Activated CD4-positive, CD25-positive, alpha-beta regulatory T cell (primary cell): Measurements from ENCODE around the gene FRAS1.
"Not testable (repeated sequence)": the region's sequence is repeated elsewhere in the genome, so short reads cannot be mapped to it uniquely, and the experiment has no call there.

Source experiments
- DNase-seq, 4 experiments: peaks; one replicate each; lab custom pipeline; 2025; lab: John Stamatoyannopoulos, UW

FRAS1 gene

DNA sequence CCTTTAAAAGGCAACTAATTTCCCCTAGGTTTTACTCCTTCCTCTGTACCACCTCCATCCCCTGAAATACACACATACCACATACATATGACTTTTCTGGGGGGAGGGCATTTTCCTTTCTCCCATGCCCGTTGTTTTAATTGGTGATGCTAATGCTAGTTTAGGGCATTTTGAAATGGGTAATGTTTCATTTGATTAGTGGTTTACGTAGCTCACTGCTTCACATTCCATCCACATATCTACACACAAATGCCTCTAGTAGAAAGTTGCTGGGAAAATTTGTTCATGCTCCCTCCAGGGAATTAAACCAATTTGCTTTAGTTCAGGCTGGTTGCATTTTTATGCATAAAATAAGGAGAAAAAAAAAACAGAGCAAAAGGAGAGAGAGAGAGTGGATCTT is 231.2 kb downstream of the FRAS1 start:
- DNase-seq = no peak

GRCh38 chr4:78291277-78291676 is 234.2 kb downstream of the FRAS1 start:
- DNase-seq = no peak

DNA sequence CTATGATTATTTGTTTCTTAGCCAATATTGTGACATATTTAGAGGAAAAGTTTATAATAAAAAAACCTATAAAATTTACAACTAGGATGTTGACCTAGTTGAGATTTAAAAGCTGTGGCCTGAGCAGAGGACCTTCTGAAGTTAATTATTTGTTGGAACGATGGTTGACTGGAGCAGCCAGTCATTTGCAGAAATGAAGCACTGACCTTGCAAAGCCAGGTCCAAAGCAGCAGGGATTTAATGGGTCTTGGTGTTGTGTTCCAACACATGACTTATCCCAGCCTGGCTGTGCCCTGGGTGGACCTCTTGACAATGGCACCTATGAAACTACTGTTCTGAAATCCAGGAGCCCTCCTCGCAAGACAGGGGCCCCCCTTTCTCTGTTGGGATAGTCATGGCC is 235.2 kb downstream of the FRAS1 start:
- no peak for DNase-seq

- no peak for DNase-seq
Measured at GRCh38 chr4:78292856-78293255, 235.7 kb downstream of the FRAS1 start.

DNA sequence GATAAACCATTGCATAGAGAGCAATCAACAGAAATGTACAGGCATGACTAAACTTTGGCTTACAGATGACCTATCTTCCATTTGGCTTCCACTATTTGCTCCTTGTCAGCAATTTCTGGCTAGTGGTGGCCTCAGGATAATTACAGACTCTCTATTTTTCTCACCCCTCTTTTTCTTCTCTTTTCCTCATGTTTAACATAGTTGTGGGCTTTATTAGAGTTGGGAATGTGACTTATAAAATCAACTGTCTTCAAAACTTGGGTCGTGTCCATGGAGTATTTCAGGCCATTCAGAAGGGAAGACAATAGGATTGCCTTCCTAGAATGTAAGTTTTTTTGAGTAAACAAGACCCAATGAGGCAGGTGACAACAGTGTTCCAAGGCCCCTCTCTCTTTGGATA is 236.2 kb downstream of the FRAS1 start:
- no peak for DNase-seq

- no peak for DNase-seq
Measured at GRCh38 chr4:78293821-78294301, 236.7 kb downstream of the FRAS1 start.

DNA sequence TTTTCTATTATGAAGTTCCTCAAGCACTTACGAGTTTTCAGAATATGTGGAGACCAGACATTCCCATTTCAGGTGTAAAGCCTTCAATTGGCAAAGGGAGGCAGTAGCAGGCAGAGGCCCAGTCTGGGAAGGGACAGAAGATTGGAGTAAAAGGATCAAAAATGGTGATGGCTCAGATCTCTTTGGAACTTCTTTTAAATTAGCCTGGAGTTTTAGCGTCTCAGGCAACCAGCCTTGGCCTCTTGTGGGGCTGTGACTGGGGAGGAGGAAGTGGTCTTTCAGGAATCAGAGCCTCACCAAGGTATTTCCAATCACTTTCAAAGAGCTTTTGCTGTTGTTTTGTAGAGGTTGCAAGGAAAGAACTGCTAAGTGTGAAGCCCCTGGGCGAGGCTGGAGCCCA is 239.1 kb downstream of the FRAS1 start:
- no peak for DNase-seq

GRCh38 chr4:78297116-78297800 is 240.1 kb downstream of the FRAS1 start:
- DNase-seq = no peak

- no peak for DNase-seq
Measured at GRCh38 chr4:78298618-78299017, 241.5 kb downstream of the FRAS1 start.

GRCh38 chr4:78299565-78299972 is 242.4 kb downstream of the FRAS1 start:
- no peak for DNase-seq

- not testable (repeated sequence) for DNase-seq
Measured at GRCh38 chr4:78307263-78307662, 250.1 kb downstream of the FRAS1 start.

GRCh38 chr4:78308517-78308916 is 251.4 kb downstream of the FRAS1 start:
- no peak for DNase-seq

DNA sequence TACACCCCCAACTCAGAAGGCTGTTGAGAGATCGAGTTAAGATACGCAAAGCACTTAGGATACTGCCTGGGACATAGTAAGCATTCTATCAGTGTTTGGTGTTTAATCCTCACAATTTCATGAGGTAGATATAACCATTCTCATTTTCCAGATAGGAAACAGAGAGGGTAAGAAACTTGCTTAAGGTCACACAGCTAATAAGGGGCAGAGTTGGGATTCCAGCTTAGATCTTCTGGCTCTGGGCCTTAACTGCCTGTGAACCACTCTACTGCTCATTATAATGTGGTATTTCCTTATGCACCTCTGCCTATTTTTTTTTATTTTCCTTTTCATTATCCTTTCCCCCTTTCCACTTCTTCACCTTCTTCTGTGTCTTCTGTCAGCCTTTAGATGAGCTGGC is 252.2 kb downstream of the FRAS1 start:
- DNase-seq = no peak

DNA sequence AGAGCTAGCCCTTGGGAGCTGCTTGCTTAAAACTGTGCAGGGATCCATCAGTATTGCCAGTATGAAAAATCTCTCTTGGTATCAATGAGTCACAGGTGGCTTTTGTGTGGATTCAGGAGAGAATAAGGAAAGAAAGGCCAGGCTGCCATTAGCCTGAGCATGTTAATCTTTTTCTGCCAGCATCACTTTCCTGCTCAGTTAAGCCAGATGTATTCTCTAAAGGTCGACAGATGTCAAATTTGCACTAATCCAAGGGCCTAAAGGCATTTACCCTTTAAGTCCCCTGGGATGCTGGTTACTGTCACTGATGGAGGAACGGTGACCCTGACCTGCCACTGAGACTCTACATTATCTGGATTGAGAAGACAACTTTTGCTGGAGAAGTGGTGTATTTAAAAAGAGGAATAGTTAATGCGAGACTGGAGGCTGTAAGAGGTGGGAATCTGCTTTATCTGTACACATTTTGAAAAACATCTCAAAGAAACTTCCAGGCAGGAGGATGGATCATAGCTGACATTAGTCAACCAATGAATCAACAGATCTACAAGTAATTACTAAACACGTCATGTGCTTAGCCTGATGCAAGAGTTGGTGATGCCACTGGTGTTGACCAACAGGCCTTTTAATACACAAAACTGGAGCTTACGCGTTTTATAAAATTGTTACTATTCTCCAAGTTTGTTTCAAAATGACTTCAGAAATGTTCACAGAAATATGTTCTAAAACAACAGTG is 253.1 kb downstream of the FRAS1 start:
- DNase-seq = no peak

- DNase-seq = no peak
Measured at GRCh38 chr4:78310740-78311115, 253.6 kb downstream of the FRAS1 start.

DNA sequence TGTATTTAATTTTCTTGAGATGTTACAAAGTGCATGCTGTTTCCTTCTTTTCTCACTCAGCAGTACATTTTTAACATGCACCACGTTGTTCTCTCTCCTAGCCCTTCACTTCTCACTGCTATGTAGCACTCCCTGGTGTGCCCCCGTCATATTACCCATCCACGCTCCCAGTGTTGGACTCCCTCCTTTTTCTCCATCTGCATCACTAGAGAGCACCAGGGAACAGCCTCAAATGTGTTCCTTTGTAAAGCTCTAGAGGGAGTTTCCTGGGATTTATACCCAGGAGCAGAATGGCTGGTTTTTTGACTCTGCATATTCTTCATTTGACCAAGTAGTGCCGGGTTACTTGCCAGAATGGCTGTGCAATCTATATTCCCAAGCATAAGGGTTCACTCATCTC is 254.2 kb downstream of the FRAS1 start:
- no peak for DNase-seq

DNA sequence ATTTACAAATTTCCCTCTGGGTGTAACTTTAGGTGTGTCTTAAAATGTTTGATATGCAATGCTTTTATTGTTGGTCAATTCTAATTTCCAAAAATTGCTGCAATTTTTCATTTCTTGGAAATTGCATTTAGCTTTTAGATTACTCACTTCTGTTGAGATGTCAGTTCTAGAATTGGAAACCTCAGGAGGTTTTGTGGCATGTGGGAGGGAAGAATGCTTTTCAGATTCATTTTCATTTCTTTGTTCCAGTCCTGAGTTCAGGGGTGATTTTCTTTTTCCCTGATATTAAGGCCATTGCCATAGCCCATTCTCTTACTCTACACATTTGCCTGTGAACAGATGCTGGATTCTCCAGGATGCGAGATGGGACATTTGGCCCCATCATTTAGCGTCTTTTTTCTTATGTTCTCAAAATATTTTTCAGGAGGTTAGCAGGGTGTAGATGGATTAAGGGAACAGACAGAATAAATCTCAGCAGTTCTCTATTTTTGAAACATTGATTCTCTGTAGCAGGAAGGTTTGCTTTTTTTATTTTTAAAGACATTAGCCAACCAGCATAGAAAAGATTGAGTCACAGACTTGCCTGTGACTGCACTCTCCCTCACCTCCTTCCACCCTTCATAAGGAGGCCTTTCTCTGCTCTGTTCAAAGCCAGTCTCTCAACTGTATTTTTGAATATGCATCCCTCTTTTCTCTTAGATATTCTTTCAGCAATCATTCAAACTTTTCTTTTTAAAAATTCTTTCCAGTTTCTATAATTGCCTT is 256.0 kb downstream of the FRAS1 start:
- DNase-seq = no peak

DNA sequence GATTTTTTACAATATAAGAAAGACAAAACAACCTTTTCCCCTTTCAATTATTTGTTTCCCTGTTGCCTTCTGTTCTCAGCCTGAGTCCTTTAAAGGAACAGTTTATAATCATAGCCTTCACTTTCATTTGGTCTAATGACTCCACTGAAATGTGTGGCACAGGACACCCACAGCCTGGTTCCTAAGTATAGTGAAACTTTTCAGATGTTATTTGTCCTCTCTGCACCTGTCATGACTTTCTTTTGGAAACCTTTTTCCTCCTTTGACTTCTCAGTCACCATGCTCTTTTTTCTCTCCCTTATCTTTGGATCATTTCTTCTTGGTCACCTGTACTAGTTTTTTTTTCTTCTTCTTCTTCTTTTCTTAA is 256.6 kb downstream of the FRAS1 start:
- DNase-seq = no peak

DNA sequence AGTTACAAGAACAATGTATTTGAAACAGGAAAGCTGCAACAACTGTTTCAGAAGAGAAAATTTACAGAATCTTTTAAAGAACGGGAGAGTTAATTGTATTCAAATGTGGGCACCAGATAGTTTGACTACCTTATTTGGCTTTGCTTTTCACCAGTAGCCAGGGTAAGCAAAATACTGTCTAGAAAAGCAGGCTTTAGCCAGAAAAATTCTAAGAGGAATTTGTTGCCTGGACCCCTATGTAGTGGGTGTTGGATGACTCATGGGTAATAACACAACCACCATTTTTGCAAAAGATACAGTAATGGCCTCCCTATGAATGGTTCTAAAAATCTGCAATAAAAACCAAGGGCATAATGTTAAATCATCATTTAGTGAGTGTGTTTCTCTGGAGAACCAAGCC is 261.0 kb downstream of the FRAS1 start:
- DNase-seq = no peak

DNA sequence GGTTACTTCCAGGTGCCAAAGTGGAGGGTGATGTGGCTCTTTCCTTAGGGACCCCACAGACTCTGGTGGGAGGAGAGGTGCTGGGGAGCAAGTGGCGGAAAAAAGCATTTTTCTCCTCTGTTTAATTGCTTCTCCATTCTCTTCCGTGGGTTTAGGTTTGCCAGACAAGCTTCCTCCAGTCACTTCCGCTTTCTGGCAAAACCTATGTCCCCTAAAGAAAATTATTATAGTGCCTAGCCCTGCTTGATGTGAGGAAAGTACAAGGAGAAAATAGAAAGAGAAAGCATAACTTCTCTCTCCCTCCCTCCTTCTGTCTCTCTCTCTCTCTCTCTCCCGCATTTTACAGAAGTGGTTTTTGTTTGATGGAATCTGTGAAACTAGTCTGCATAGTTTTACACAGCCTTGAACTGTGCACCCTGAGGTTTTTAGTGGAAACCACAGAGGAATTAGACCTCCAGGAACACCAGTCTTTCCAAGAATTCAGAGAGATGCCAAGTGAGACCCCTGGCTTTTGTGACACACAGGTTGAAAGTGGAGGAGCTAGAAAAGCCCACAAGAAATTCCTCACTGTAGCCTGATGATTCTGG is 263.3 kb downstream of the FRAS1 start:
- no peak for DNase-seq

DNA sequence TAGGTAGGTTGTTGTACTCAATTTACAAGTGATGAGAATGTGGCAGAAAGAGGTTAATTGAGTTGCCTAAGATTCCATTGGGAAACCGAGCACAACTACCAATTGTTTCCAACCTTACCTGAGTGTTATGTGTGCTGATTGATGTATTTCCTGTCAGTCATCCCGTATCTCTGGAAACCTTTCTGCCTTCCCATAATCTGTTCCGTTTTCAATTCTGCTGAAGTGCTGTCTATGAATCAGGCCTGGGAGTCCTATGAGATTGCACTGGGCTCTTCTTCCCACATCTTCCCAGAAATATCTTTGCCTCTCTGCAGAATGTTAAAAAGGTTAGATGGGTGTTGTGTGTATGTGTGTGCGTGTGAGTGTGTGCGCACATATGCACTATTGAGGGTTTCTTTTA is 264.9 kb downstream of the FRAS1 start:
- DNase-seq = no peak

DNA sequence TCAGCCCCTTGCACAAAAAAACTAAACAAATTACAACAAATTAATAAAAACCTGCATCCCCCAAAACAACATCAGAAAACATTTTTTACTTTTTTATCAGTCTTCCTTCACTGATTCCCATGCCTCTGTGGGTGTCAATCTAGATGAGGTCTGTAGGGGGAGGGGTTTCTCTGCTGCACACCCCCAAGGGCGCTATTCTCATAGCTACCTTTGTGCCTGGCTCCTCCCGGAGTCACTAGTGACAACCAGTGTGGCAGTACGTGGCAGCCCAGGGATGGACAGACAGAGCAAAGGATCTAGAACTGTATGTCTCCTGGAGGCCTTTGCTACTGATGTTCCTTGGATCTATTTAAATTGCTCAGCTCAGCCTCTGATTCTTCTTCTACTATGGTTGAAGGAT is 266.3 kb downstream of the FRAS1 start:
- no peak for DNase-seq

GRCh38 chr4:78324625-78325024 is 267.5 kb downstream of the FRAS1 start:
- no peak for DNase-seq
